GM21381 (cell line): ENCODE data around the gene BAHCC1.

Experiments
- ATAC-seq: cut with Tn5 transposase; IDR thresholded peaks from one replicate; pipeline ENCODE4 v1.9.1; 2021; ENCODE audit warnings: mild to moderate bottlenecking, moderate library complexity; ENCODE audit not compliant: unreplicated experiment

Gene BAHCC1

GRCh38 chr17:81397314-81398175, 2.3 kb downstream of the BAHCC1 start:
- no peak for ATAC-seq

GRCh38 chr17:81398176-81398831, 3.0 kb downstream of the BAHCC1 start:
- ATAC-seq: no peak

- no peak for ATAC-seq
These were observed 3.7 kb downstream of the BAHCC1 start for GRCh38 chr17:81398832-81399411.

GRCh38 chr17:81399481-81400153, 4.4 kb downstream of the BAHCC1 start:
- ATAC-seq: no peak

- no peak for ATAC-seq
These were observed 5.1 kb downstream of the BAHCC1 start for GRCh38 chr17:81400154-81400977.

- ATAC-seq: no peak
These were observed 5.9 kb downstream of the BAHCC1 start for GRCh38 chr17:81400996-81401722.

- ATAC-seq: no peak
These were observed 6.7 kb downstream of the BAHCC1 start for GRCh38 chr17:81401723-81402529.

GRCh38 chr17:81402530-81402941, 7.3 kb downstream of the BAHCC1 start:
- ATAC-seq: no peak

- no peak for ATAC-seq
These were observed 7.8 kb downstream of the BAHCC1 start for GRCh38 chr17:81402981-81403467.

- ATAC-seq: no peak
These were observed 8.6 kb downstream of the BAHCC1 start for GRCh38 chr17:81403671-81404534.

GRCh38 chr17:81404558-81405165, 9.4 kb downstream of the BAHCC1 start:
- no peak for ATAC-seq

GRCh38 chr17:81405411-81405872, 10.2 kb downstream of the BAHCC1 start:
- no peak for ATAC-seq

GRCh38 chr17:81406117-81406953, 11.1 kb downstream of the BAHCC1 start:
- ATAC-seq: no peak

- ATAC-seq: no peak
These were observed 12.8 kb downstream of the BAHCC1 start for GRCh38 chr17:81408049-81408448.

GRCh38 chr17:81409190-81409935, 14.1 kb downstream of the BAHCC1 start:
- no peak for ATAC-seq

- ATAC-seq: no peak
These were observed 15.6 kb downstream of the BAHCC1 start for GRCh38 chr17:81410852-81411251.
